BLaER1 treated with 17β-estradiol and CSF1 and Interleukin-3, amounts not matched to agents 10 nM and 100 nM (cell line): ENCODE results near the gene POLD4.

Experiments used
- H3K27ac ChIP-seq, 11 experiments: shearing (Covaris generic); formaldehyde crosslinking; 2 replicates each; pipeline ENCODE4 v1.8.1; 2022
- H3K27me3 ChIP-seq, 11 experiments: shearing (Covaris generic); formaldehyde crosslinking; 2 replicates each; pipeline ENCODE4 v1.8.1; 2022
- H3K36me3 ChIP-seq, 11 experiments: shearing (Covaris generic); formaldehyde crosslinking; 2 replicates each; pipeline ENCODE4 v1.8.1; 2022
- H3K4me1 ChIP-seq, 10 experiments: shearing (Covaris generic); formaldehyde crosslinking; 2 replicates each; pipeline ENCODE4 v1.8.1; 2022
- H3K4me2 ChIP-seq, 11 experiments: shearing (Covaris generic); formaldehyde crosslinking; 2 replicates each; pipeline ENCODE4 v1.8.1; 2022
- H3K4me3 ChIP-seq, 10 experiments: shearing (Covaris generic); formaldehyde crosslinking; 2 replicates each; pipeline ENCODE4 v1.8.1; 2022
- H3K9ac ChIP-seq, 11 experiments: shearing (Covaris generic); formaldehyde crosslinking; 2 replicates each; pipeline ENCODE4 v1.8.1; 2022
- H3K9me3 ChIP-seq, 11 experiments: shearing (Covaris generic); formaldehyde crosslinking; replicated peaks in 1 of 11; 2 replicates each; pipeline ENCODE4 v1.8.1; 2022
- H4K20me1 ChIP-seq, 11 experiments: shearing (Covaris generic); formaldehyde crosslinking; 2 replicates each; pipeline ENCODE4 v1.8.1; 2022
- Cebpa-rat ChIP-seq, 11 experiments: shearing (Covaris generic); IDR thresholded peaks; 2 replicates each; pipeline ENCODE4 v1.8.1; 2022

The POLD4 gene

GRCh38 chr11:67303132-67303834 lies 50.1 kb downstream of the POLD4 start, which contains the start of gene SSH3:
SSH3 (plus strand) TSS chr11:67303530; CDS start chr11:67303626, 96 bp downstream.
- no peaks in the 10 kb centered on the region for H3K27me3 ChIP-seq
- H3K9me3 ChIP-seq: no peaks in the 10 kb centered on the region
- peaks cover 67 to 87% (median 72%) of the 10 kb centered on the region in 11 experiments for H3K36me3 ChIP-seq
- peak within 1 kb of the TSS; percentile 73 to 94 (median 87) for H3K9ac ChIP-seq
- peak within 1 kb of the TSS; percentile 61 to 94 (median 90) for H3K27ac ChIP-seq
- H3K4me3 ChIP-seq: peak within 1 kb of the TSS; percentile 63 to 82 (median 70)
- peaks cover 50 to 71% (median 58%) of the 10 kb centered on the region in 10 experiments for H3K4me1 ChIP-seq
- peak within 1 kb of the TSS; percentile 84 to 97 (median 91) for H3K4me2 ChIP-seq
- TF ChIP-seq Cebpa-rat (IDR thresholded peaks at IDR 0.05): no peak
- peaks cover 36 to 89% (median 62%) of the 10 kb centered on the region in 11 experiments for H4K20me1 ChIP-seq

GRCh38 chr11:67302571-67303131 lies 50.7 kb downstream of the POLD4 start:
- peak in 7 of 11 experiments; percentile 31 to 77 (median 40); a peak in 7 of 22 replicates for TF ChIP-seq Cebpa-rat (IDR thresholded peaks at IDR 0.05)
- Histone ChIP-seq H3K9ac (peak overlapping the region; percentile 73 to 94 (median 87)), H3K9me3 (no peaks in the 10 kb centered on the region), H3K27ac (peak overlapping the region; percentile 61 to 94 (median 90); a peak in 21 of 22 replicates), H4K20me1 (peaks cover 41 to 89% (median 68%) of the 10 kb centered on the region in 11 experiments), H3K27me3 (no peaks in the 10 kb centered on the region), H3K4me1 (peaks cover 54 to 75% (median 58%) of the 10 kb centered on the region in 10 experiments), H3K4me2 (peak overlapping the region; percentile 84 to 97 (median 91)), H3K4me3 (peak overlapping the region; percentile 63 to 82 (median 70)), H3K36me3 (peaks cover 67 to 87% (median 73%) of the 10 kb centered on the region in 11 experiments)

GRCh38 chr11:67301951-67302516 lies 51.3 kb downstream of the POLD4 start:
- H3K9ac ChIP-seq: peak overlapping the region; percentile 73 to 94 (median 87)

GRCh38 chr11:67301313-67301921 lies 51.9 kb downstream of the POLD4 start:
- peak overlapping the region in 10 of 11 experiments; percentile 65 to 94 (median 90); a peak in 19 of 22 replicates for H3K27ac ChIP-seq
- H3K4me1 ChIP-seq: peaks cover 54 to 75% (median 58%) of the 10 kb centered on the region in 10 experiments
- peak overlapping the region; percentile 84 to 97 (median 91) for H3K4me2 ChIP-seq
- peaks cover 67 to 87% (median 72%) of the 10 kb centered on the region in 11 experiments for H3K36me3 ChIP-seq
- H3K4me3 ChIP-seq: peak overlapping the region in 8 of 10 experiments; percentile 7 to 82 (median 70); a peak in 12 of 20 replicates
- H3K9ac ChIP-seq: peak overlapping the region; percentile 73 to 94 (median 87)
- H3K9me3 ChIP-seq: peaks cover 0 to 4% (median 0%) of the 10 kb centered on the region in 11 experiments; a peak in 2 of 22 replicates
- no peaks in the 10 kb centered on the region for H3K27me3 ChIP-seq
- H4K20me1 ChIP-seq: peaks cover 44 to 89% (median 76%) of the 10 kb centered on the region in 11 experiments
- no peak for TF ChIP-seq Cebpa-rat (IDR thresholded peaks at IDR 0.05)

More at GRCh38 chr11:67301951-67302516, 51.3 kb downstream of the POLD4 start:
- peak overlapping the region; percentile 63 to 82 (median 70); a peak in 19 of 20 replicates for H3K4me3 ChIP-seq
- peak overlapping the region in 10 of 11 experiments; percentile 65 to 94 (median 90); a peak in 20 of 22 replicates for H3K27ac ChIP-seq
- peaks cover 41 to 89% (median 70%) of the 10 kb centered on the region in 11 experiments for H4K20me1 ChIP-seq
- peaks cover 66 to 87% (median 72%) of the 10 kb centered on the region in 11 experiments for H3K36me3 ChIP-seq
- H3K4me1 ChIP-seq: peaks cover 54 to 75% (median 58%) of the 10 kb centered on the region in 10 experiments
- TF ChIP-seq Cebpa-rat (IDR thresholded peaks at IDR 0.05): no peak
- H3K4me2 ChIP-seq: peak overlapping the region; percentile 84 to 97 (median 91)
- H3K9me3 ChIP-seq: no peaks in the 10 kb centered on the region
- H3K27me3 ChIP-seq: no peaks in the 10 kb centered on the region
